Nephron progenitor cell (in vitro differentiated cells): ENCODE results near the gene KYAT1.
"Not testable (repeated sequence)": the region's sequence is repeated elsewhere in the genome, so short reads cannot be mapped to it uniquely, and the experiment has no call there.

Source experiments
- DNase-seq: peaks from one replicate; pipeline ENCODE4 v3.0.0; 2021
- H3K27ac Mint-ChIP-seq: 2 replicates; pipeline ENCODE4 v1.8.0; 2021; ENCODE audit warnings: mild to moderate bottlenecking, moderate library complexity, mixed read lengths
- H3K27me3 Mint-ChIP-seq: 2 replicates; pipeline ENCODE4 v1.8.0; 2021; ENCODE audit warnings: mild to moderate bottlenecking, low read depth, mixed read lengths; ENCODE audit not compliant: poor library complexity
- H3K36me3 Mint-ChIP-seq: 2 replicates; pipeline ENCODE4 v1.8.0; 2021; ENCODE audit warnings: low read depth, mixed read lengths
- H3K4me1 Mint-ChIP-seq: 2 replicates; pipeline ENCODE4 v1.8.0; 2021; ENCODE audit warnings: mixed read lengths
- H3K4me3 Mint-ChIP-seq: 2 replicates; pipeline ENCODE4 v1.8.0; 2021; ENCODE audit warnings: mild to moderate bottlenecking, moderate library complexity, mixed read lengths
- H3K9me3 Mint-ChIP-seq: 2 replicates; pipeline ENCODE4 v1.8.0; 2021; ENCODE audit warnings: mild to moderate bottlenecking, moderate library complexity, mixed read lengths
- CTCF ChIP-seq: fragments of 200-600 bp; sonication (generic); IDR thresholded peaks from 2 replicates; pipeline ENCODE4 v1.5.0; 2021; ENCODE audit warnings: antibody characterized with exemption

KYAT1 gene

GRCh38 chr9:128805661-128806060, 76.1 kb downstream of the KYAT1 start:
- no peak for TF ChIP-seq CTCF
- Mint-ChIP-seq H3K27me3 (no peaks in the 10 kb centered on the region), H3K4me3 (no peak overlapping the region), H3K27ac (no peak overlapping the region), H3K4me1 (no peaks in the 10 kb centered on the region), H3K36me3 (peaks cover 37% of the 10 kb centered on the region), H3K9me3 (no peaks in the 10 kb centered on the region)
- DNase-seq = no peak

GRCh38 chr9:128802482-128802881, 79.3 kb downstream of the KYAT1 start:
- no peak for DNase-seq
- no peaks in the 10 kb centered on the region for H3K4me1 Mint-ChIP-seq
- no peak overlapping the region for H3K4me3 Mint-ChIP-seq
- TF ChIP-seq CTCF = no peak
- no peaks in the 10 kb centered on the region for H3K9me3 Mint-ChIP-seq
- peaks cover 51% of the 10 kb centered on the region for H3K36me3 Mint-ChIP-seq
- H3K27ac Mint-ChIP-seq = no peak overlapping the region
- H3K27me3 Mint-ChIP-seq = no peaks in the 10 kb centered on the region

GRCh38 chr9:128800061-128800460, 81.7 kb downstream of the KYAT1 start:
- no peaks in the 10 kb centered on the region for H3K9me3 Mint-ChIP-seq
- H3K36me3 Mint-ChIP-seq = peaks cover 52% of the 10 kb centered on the region
- no peak for DNase-seq
- H3K27ac Mint-ChIP-seq = no peak overlapping the region
- H3K4me1 Mint-ChIP-seq = no peaks in the 10 kb centered on the region
- no peak overlapping the region for H3K4me3 Mint-ChIP-seq
- no peaks in the 10 kb centered on the region for H3K27me3 Mint-ChIP-seq
- no peak for TF ChIP-seq CTCF

DNA sequence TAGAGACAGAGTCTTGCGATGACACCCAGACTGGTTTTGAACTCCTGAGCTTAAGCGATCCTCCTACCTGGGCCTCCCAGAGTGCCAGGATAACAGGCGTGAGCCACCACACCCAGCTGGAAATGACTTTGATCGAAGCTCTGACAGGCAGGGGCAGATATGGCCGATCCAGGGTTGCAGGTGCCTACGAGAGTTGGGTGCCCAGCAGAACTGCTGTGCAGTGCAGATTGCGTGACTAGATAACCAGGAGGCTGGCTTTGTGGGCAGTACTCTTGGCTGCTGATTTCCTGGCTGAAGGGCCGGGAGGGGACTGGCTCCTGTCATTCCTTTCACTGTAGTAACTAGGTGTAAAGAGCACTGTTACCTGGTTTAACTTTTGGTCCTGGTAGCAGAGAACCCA, 82.9 kb downstream of the KYAT1 start:
- H3K27me3 Mint-ChIP-seq = no peaks in the 10 kb centered on the region
- H3K9me3 Mint-ChIP-seq = no peaks in the 10 kb centered on the region
- no peak for TF ChIP-seq CTCF
- H3K4me1 Mint-ChIP-seq = no peaks in the 10 kb centered on the region
- no peak overlapping the region for H3K27ac Mint-ChIP-seq
- H3K36me3 Mint-ChIP-seq = peaks cover 50% of the 10 kb centered on the region
- DNase-seq = no peak
- H3K4me3 Mint-ChIP-seq = no peak overlapping the region

- peaks cover 37% of the 10 kb centered on the region for H3K36me3 Mint-ChIP-seq
Measured at GRCh38 chr9:128794961-128795360, 86.8 kb downstream of the KYAT1 start.

GRCh38 chr9:128792978-128793686, 88.6 kb downstream of the KYAT1 start:
- H3K9me3 Mint-ChIP-seq = no peaks in the 10 kb centered on the region
- DNase-seq = no peak
- H3K4me3 Mint-ChIP-seq = no peak overlapping the region
- H3K4me1 Mint-ChIP-seq = peaks cover 8% of the 10 kb centered on the region
- TF ChIP-seq CTCF = no peak
- H3K27me3 Mint-ChIP-seq = no peaks in the 10 kb centered on the region
- H3K36me3 Mint-ChIP-seq = peaks cover 27% of the 10 kb centered on the region
- no peak overlapping the region for H3K27ac Mint-ChIP-seq

More at GRCh38 chr9:128794961-128795360, 86.8 kb downstream of the KYAT1 start:
- H3K27me3 Mint-ChIP-seq, H3K4me1 Mint-ChIP-seq, H3K4me3 Mint-ChIP-seq, H3K27ac Mint-ChIP-seq, H3K9me3 Mint-ChIP-seq, DNase-seq: not testable (repeated sequence)
